GM21360 (cell line): ENCODE data around the gene HYAL3.
A peak's percentile ranks its signal among the peaks of the same experiment; 100 is the strongest.

Experiments
- ATAC-seq: cut with Tn5 transposase; IDR thresholded peaks from one replicate; pipeline ENCODE4 v1.9.1; 2021; ENCODE audit warnings: mild to moderate bottlenecking, moderate library complexity; ENCODE audit not compliant: unreplicated experiment

The HYAL3 gene

DNA sequence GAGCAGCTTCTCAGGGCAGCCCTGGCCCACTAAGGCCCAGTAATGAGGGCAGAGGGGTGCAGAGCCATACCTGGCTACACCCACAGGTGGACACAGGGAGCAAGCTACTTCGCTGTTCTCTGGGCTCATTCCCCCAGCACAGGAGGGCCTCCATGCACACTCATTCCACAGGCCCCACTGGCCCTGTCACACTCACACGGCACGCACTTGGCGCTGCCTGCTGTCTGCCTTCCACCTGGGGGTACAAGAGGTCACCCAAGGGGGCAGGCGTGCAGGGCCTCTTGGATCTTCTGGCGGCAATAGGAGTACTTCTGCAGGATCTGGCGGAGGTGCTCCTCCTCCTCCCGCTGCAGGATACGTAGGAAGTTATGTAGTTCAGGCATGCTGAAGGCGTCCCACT, 31.1 kb upstream of the HYAL3 start:
- ATAC-seq = no peak

DNA sequence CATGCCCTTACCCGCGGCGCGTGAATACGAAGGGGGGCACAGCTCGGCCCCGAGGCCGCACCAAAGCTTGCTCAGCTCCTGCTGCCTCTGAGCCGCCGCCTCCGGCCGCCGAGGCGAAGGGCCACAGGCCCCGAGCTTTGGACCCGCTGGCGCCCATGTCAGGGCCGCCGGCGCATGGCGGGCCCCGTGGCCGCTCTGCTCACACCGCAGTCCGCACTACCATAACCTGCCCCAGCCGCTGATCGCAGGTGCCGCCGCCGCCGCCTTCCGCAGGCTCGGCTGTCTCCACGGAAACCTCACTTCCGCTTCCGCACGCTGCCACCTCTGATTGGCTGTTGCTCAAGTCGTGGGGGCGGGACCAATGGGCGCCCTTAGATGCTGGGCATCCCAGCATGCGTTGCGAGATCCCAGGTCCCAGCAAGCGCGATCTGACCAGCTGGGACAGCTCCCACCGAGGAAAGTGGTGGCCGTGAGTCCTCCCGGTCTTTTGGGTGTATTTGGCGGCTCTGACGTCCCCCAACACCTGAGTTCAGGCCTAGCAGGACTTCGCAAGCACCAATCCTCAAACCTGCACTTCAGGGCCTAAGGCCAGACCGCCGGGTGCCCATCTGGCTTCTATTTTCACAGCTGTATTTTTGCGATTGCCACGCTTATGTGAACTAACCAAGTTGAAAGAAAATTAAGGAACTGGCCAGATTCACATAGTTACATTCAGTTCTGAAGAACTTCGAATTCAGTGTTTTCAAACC, 28.9 kb upstream of the HYAL3 start, which contains the start of gene TUSC2:
TUSC2 (minus strand) TSS at position 281 of the 749 bp plus-strand sequence; CDS start at position 157, 124 bp downstream.
- peak; percentile 77 for ATAC-seq

DNA sequence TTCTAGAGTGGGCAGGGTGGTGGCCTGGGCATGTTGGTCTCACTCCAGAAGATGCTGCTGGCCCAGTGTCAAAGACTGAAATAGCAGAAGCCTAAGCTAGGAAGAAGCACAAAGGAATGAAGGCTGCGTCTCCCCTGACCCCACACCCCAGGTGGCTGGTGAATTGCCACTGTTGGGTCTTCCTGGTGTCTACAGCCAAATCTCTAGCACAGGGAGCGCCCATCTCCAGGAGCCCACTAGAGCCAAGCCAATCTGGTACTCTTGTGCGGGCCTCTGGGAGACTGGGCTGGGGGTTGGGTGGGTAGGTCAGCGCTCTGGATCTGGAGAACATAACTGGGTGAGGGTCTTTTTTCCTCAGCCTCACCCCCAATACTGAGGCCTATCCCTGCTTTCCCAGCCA, 27.9 kb upstream of the HYAL3 start:
- no peak for ATAC-seq

DNA sequence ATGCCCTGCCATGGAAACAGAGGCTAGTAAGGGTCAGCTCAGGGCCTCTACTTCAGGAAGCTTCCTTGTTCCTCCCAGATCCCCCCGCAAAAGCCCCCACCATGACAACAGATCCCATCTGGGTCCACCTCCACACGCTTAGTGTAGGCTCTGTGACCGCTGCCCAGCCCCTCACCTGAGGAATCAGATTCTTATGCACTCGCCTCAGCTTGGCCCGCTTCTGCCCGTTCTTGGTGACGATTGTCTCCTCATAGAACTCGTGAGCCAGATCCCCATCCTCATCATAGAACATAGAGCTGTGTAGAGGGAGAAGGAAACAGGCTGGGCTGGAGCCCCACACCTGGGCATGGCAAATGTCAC, 27.0 kb upstream of the HYAL3 start:
- ATAC-seq = no peak

DNA sequence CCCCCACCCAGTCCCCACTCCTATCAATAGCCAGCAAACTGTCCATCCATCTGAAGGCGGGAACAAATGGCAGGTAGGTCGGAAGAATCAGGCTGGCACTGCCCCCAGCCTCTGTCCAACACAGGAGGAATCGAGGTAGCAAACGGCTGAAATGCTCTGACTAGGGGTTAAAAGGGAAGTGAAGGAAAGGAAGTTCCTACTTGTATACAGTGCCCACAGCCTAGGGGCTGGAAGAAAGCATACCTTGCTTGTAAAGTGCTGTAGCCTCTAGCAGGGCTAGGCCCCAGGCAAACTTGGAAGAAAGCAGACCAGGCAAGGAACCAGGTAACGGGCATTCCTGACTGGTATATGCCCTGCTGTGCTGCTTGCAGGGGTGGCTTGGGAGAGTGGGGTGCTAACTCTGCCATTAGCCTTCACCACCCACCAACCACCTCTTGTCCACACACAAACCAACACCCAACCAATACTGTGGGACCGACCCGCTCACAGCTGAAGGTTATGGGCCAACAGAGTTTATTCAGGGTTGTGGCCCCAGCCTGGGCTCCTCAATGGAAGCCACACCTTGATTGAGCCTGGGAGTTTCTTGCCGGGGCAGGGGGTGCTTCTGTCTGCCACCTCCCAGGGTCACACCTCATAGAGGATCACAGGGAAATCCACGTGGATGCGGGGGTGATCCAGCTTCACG, 26.4 kb upstream of the HYAL3 start:
- no peak for ATAC-seq

DNA sequence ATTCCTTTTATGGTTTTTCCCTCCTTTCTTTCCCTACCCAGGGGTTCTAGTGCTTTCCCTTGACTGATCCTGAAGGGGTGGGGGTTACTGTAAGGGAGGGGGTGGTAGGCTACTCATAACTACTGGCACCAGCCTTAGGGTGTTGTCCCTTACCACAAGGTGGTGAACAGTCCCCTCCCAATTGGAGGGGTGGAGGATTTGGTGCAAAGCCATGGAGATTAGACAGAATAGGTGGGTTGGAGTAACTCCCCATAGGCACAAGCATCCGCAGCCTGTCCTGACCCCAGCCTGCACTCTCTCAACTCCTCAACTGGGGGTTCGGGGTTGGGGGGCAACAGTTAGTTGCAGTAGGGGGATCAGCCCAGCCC, 25.9 kb upstream of the HYAL3 start:
- no peak for ATAC-seq

DNA sequence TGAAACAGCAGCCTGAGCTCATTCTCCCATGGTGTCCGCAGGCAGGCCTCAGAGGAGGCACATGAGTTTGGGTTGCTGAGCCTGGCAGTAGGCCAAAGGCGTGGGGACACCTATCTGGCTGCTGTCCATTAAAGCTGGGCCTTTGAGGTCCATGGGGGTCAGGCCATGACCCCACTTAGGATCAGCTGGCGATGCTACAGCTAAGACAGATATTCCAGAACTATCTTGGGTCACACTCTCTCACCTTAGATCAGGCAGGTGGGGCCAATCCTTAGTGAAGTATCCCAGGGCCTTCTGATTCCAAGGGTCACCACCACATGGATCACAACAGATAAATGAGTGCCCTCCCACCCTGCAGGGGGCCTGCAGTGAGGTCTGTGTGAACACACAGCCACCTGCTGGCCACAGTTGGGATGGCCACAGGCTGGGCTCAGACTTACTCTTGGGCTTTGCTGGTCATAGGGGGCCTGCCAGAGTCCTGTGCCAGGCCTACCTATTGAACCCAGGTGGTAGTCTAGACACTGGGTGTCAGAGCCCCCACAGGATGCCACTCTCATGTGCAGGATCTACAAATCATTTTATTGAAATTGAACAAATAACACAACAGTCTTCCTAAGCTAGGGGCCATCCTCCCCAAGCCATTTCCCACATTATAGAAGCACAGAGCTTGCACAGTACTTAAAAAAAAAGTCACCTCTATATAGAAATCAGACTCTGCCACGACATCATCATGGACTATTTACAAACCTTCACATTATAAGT, 25.3 kb upstream of the HYAL3 start:
- no peak for ATAC-seq

DNA sequence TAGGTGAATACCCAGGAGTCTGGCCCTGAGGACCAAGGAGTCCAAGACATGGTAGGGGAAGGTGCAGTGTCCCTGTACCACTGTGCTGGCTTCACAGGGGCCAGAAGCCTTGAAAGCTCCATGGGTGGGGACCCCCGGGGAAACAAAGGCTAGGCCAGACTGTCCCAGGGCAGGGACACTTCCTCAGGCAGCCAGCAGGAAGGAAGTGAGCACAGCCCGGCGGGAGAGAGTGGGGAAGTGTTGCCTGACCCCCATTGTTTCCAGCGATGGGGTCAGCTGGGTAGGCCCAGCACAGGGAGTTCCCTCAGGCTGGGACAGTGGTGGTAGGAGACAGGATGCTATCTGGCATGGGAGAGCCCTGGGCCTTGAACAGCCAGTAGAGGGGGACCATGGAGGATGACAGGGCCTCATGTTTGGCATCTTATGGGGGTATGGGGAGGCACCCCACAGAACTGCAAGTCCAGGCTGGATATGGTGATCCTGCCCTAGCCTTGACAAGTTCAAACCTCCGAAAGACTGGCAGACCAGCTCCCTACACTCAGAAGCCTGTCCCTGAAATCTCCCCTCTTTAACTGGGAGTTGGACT, 24.5 kb upstream of the HYAL3 start:
- no peak for ATAC-seq

DNA sequence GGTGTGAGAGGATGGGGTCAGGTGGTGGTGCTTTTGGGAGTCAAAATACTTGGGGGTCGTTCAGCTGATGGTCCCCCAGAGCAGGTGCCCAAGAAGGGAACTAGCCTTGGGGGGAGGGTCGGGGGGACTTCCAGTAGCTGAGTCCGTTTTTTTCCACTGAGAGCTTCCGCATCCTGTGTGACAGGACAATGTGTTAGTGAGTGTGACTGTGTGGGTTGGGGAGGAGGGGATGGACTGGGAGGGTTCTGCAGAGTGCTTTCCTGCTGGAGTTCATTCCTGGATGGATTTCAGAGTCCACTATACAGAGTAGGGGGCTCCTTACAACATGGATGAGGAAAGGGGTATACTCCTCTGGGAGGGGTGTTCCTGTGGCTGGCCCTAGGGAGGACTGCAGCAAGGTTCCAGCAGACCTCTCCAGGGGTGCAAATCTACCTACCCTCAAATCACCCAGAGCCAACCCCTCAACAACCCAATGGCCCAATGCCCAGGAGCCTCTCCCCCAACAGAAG, 23.9 kb upstream of the HYAL3 start:
- no peak for ATAC-seq

DNA sequence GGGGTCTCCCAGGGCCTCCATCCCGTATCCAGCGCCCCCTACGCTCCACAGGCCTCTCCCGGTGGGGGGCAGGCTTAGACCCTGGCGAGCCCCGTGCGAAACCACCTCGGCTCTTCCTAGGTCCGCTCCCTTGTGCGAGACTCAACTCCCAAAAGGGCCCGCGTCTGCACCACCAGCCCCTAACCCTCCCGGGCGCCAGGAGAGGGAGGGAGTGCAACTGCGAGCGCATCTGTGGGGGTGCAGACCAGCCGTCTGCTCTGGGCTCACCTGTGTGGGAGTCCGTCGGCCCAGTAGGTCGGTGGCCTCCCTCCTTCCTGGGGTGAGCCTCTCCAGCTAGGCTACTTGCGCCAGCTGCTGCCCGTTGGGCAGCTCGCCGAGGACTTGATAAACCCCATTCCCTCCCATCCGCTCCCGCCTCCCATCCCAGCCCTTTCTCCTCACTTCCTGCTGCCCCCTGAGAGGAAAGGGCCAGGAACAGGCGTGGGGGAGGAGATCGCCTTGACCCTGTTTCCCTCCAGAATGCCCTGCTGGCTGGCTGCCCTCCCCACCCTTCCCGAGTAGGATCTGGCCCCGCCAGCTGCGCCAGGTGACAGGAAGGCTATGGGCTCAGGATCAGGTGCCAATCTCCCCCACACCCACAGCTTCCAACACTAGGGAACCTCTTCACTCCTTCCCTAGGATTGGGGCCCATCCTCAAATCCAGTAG, 23.3 kb upstream of the HYAL3 start, which contains the start of gene HYAL2:
HYAL2 (minus strand) TSS at position 360 of the 706 bp plus-strand sequence. CDS start 2,256 bp downstream, outside the sequence.
- ATAC-seq = no peak

DNA sequence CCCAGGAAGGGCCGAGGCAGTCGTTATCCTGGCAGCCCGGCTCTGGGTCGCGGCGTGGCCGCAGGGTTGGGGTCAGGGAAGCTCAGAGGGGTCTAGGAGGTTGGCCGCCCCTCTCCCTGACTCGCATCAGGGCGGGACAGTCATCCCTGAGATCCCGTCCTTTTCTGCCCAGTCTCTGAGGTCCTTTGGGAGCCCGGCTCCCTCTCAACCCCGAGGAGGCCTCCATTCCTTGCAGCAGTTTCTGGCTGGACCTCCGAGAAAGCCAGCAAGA, 22.8 kb upstream of the HYAL3 start:
- no peak for ATAC-seq

DNA sequence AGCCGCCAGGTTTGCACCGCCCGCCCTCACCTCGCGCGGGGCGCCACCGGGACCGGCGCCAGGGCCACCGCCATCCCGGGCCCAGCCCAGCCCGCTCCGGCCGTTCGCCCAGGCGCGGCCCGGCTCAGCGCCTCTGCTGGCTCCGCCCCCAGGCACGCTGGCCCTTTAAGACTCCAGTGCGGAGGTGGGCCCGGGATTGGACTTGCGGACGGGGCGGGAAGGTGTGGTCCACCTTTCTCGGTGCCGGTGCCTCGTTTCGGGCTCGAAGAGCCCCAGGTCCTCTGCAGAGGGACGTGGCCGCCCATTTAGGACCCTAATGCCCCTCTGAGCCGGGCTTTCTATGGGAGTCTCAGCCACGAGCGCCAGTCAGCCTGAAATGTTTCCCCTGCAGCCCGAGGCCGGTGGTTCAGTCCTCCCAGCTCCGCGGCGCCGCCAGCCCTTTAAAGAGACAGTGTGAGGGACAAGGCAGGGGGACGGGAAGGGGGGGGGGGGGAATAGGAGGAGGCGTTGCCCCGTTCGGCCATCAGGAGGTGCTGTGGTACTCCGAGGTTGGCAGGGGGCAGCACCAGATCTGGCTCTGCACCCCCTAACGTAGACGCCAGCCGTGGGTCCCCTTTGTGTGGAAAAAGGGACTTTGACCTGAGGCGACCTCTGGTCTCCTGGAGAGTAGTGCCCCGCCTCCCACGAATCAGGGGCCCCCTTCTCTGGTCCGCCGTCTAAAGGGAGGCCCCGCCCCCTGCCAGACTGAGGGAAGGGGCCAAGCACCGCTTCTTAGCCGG, 22.3 kb upstream of the HYAL3 start:
- peak; percentile 61 for ATAC-seq

DNA sequence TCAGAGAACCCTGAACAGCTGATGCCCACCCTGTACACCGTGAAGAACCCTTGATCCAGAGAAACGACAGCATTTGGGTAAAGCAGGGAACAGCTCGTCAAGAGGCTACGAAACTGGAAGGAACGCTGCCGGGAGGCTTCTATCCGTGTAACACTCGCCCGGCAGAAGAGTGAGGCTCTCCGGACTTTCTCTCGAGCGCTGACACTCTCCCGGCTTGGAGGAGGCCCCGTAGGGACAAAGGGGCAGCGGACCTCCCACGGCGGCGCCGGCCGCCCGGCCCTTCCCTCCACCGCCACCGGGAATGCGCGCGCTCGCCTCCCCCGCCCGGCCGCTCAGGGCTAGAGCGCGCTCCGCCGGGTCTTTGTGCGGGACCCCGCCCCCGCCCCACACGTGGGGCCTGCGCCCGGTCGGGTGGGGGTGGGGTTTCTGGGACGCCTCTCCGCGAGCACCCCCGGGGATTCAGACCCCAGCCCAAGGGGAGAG, 21.7 kb upstream of the HYAL3 start:
- ATAC-seq = peak; percentile 33

DNA sequence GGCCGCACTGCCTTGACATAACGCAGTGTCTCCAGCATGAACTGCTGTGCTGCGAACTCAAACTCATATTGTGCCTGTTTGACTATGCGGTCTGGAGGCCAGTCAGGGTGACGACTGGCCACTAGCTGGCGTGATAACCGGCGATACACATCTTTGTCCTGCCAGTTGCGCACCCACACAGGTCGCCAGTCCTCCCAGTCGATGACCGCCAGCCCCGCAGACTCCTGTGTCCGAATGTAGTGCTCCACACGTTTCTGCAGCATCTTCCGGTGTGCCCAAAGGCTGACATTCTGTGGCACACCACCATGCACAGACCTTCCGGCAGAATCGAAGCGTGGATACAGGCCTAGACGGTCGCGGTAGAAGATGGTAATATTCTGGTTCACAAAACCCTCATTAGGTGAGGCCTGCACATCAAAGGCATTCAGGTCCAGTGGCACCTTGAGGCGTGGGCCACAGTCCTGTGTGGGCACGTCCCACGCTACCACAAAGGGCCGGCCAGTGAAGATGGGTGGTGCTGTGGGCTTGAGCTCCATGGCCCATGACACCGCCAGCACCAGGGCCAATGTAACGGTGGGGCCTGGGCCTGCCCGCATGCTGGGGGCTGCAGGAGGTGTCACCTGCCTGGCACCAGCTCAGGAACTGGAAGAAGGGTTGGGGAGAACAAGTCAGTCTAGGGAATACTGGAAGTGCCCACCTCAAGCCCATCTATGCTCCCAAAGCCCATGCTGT, 20.9 kb upstream of the HYAL3 start:
- no peak for ATAC-seq

DNA sequence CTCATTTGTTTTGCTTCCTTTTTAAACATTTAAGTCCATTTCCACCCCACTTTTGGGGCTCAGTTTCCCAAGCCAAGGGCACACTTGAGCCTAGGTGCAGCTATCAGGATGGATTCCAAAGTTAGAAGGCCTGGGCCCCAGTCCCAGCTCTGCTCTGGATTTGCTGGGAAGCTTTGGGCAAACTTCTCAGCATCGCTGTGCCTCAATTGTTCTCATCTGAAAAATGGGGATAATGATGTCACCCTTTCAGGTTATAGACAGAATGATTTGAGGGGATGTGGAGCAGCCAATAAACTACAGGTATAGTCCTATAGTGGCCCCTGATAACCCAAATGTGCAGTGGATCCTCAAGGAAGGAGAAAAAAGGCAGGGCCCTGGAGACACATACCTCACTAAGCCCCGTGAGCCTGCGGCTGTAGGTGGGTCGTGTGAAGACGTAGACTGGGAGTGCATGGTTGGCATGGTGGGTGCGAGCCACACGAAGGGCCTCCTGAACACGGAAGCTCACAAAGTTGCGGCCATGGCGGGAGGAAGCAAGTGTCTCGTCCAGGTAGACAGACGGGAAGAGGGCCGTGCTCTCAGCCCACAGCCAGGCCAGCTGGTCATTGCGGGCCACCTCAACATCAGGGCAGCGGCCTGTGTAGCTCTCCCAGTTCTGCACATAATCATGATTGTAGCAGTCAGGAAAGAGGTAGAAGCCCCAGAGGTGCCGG, 20.1 kb upstream of the HYAL3 start:
- no peak for ATAC-seq

DNA sequence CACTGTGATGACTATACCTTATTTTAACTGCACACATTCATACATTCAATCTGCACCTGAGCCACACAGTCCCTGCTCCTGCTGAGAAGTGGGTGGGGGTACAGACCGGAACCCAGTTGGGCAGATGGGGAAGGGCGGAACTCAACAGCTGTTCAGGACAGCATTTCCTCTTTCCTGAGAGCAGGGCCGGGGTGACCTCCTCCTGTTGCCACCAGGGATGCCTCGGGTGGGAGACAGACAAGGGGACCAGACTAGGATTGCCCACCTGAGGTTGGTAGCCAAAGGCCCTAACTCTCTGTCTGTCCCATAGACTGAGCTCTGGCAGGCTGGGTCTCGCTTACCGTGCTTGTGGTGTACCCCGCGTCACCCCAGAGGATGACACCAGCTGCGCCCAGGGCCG, 19.4 kb upstream of the HYAL3 start:
- no peak for ATAC-seq

DNA sequence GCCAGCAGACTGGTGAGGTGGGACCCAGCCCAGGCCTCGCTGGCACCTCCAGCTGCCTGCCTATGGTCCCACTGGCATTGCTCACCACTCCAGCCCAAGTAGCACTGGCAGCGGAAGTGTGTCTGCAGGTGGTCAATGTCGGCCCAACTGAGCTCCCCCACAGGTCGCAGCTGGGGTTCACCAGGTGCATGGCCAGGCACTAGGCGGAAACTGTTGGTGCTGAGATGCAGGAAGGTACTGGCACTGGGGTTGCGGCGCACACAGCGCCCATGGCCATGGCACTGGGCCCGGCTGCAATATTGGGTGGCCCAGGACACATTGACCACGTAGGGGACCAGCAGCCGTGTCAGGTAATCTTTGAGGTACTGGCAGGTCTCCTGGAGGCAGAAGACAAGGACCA, 19.0 kb upstream of the HYAL3 start:
- ATAC-seq = no peak

DNA sequence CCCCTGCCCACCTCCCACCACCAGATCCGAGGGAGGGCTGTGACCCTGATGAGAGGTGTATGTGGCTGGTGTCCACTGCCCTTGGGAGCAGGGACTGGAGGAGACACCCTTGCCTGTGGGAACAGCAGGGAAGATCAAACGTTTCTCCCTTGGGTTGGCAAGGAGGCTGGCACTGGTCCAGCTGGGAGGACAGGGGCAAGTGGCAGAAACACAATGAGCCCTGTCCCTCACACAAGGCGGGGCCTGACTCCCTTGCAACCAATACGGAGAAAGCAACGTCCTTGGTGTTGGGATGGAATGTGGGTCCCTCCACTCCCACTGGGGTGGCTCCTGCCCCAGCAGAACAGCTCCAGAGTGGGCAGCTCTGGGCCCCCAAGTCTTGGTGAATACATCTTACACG, 18.1 kb upstream of the HYAL3 start:
- ATAC-seq = no peak
